Measurements from ENCODE around the gene ABCB8. TPM values are rescaled to one million over a fixed set of nuclear protein-coding genes. Genes with fewer than 3 reads are reported as not detected.

ABCB8 gene
- polyA plus RNA-seq, 4 donors = 15.5 to 34.4 (median 27.2) TPM

GRCh38 chr7:151095828-151096475 lies 67.7 kb downstream of the ABCB8 start:
- no peak for DNase-seq (ENCODE audit: low read depth in 4 of 4, low spot score in 2 of 4)

Other genes starting within 250 kb of the ABCB8 start
- gene TMEM176B, start 228.1 kb upstream of the ABCB8 start, polyA plus RNA-seq (ENCODE audit: insufficient read length in 4 of 4) = 100 to 1,000 TPM in 1 of 4 donors, 10 to 100 TPM in 3; 68.3 to 103 (median 85.6) TPM
- 100 to 1,000 TPM in 2 of 4 donors, 10 to 100 TPM in 2; 74.3 to 122 (median 96.8) TPM for gene TMEM176A, start 227.7 kb upstream of the ABCB8 start, polyA plus RNA-seq (ENCODE audit: insufficient read length in 4 of 4)
- gene AOC1, start 175.9 kb upstream of the ABCB8 start, polyA plus RNA-seq (ENCODE audit: insufficient read length in 4 of 4) = 100 to 1,000 TPM in 1 of 4 donors, 10 to 100 TPM in 3; 23.9 to 102 (median 75.6) TPM
- 10 to 100 TPM; 15.4 to 23.2 (median 20.1) TPM for gene KCNH2, start 50.1 kb upstream of the ABCB8 start, polyA plus RNA-seq (ENCODE audit: insufficient read length in 4 of 4)
- gene NOS3, start 37.4 kb upstream of the ABCB8 start, polyA plus RNA-seq (ENCODE audit: insufficient read length in 4 of 4) = 10 to 100 TPM in 3 of 4 donors, 1 to 10 TPM in 1; 9.5 to 15.3 (median 12.9) TPM
- 1 to 10 TPM; 2.0 to 3.3 (median 2.5) TPM for gene ATG9B, start 4.0 kb upstream of the ABCB8 start, polyA plus RNA-seq (ENCODE audit: insufficient read length in 4 of 4)
- 1 to 10 TPM in 3 of 4 donors, under 1 TPM in 1; 0.83 to 3.8 (median 2.5) TPM for gene ASIC3, start 20.1 kb downstream of the ABCB8 start, polyA plus RNA-seq (ENCODE audit: insufficient read length in 4 of 4)
- 10 to 100 TPM; 16.9 to 20.4 (median 18.7) TPM for gene CDK5, start 29.4 kb downstream of the ABCB8 start, polyA plus RNA-seq (ENCODE audit: insufficient read length in 4 of 4)
- gene SLC4A2, start 31.1 kb downstream of the ABCB8 start, polyA plus RNA-seq (ENCODE audit: insufficient read length in 4 of 4) = 100 to 1,000 TPM in 3 of 4 donors, 10 to 100 TPM in 1; 68.0 to 137 (median 103) TPM
- 10 to 100 TPM; 45.1 to 83.4 (median 69.9) TPM for gene FASTK, start 52.4 kb downstream of the ABCB8 start, polyA plus RNA-seq (ENCODE audit: insufficient read length in 4 of 4)
- gene TMUB1, start 55.0 kb downstream of the ABCB8 start, polyA plus RNA-seq (ENCODE audit: insufficient read length in 4 of 4) = 10 to 100 TPM; 19.2 to 42.8 (median 37.4) TPM
- 10 to 100 TPM; 54.8 to 92.1 (median 68.4) TPM for gene AGAP3, start 58.0 kb downstream of the ABCB8 start, polyA plus RNA-seq (ENCODE audit: insufficient read length in 4 of 4)
- under 1 TPM in 3 of 4 donors, not detected in 1; 0.17 to 0.33 (median 0.22) TPM for gene GBX1, start 139.2 kb downstream of the ABCB8 start, polyA plus RNA-seq (ENCODE audit: insufficient read length in 4 of 4)
- under 1 TPM in 1 of 4 donors, not detected in 3; 0.12 TPM for gene ASB10, start 158.8 kb downstream of the ABCB8 start, polyA plus RNA-seq (ENCODE audit: insufficient read length in 4 of 4)
- not detected for gene H2BK1, start 182.0 kb downstream of the ABCB8 start, polyA plus RNA-seq (ENCODE audit: insufficient read length in 4 of 4)
- 10 to 100 TPM; 25.1 to 28.4 (median 26.6) TPM for gene ABCF2, start 198.8 kb downstream of the ABCB8 start, polyA plus RNA-seq (ENCODE audit: insufficient read length in 4 of 4)
- 10 to 100 TPM; 22.2 to 29.9 (median 26.8) TPM for gene CHPF2, start 204.0 kb downstream of the ABCB8 start, polyA plus RNA-seq (ENCODE audit: insufficient read length in 4 of 4)
- 10 to 100 TPM; 60.5 to 90.4 (median 76.0) TPM for gene SMARCD3, start 220.2 kb downstream of the ABCB8 start, polyA plus RNA-seq (ENCODE audit: insufficient read length in 4 of 4)